DND-41 (cell line): ENCODE results near the gene GNB3.

Experiments
- ATAC-seq: fragments of 200-7000 bp; cut with Tn5 transposase; 3 replicates; pipeline ENCODE4 v1.9.1; 2021; ENCODE audit warnings: low read depth; ENCODE audit not compliant: insufficient read depth
- DNase-seq: peaks from one replicate; pipeline ENCODE4 v3.0.0-alpha.2; 2020
- H2AFZ ChIP-seq: 2 replicates; pipeline ENCODE4 v1.6.0; 2012; ENCODE audit warnings: low read depth, low read length
- H3K27ac ChIP-seq: 2 replicates; pipeline ENCODE4 v1.5.1; 2012; ENCODE audit warnings: low read length, inconsistent platforms
- H3K27me3 ChIP-seq: fragments of 200-600 bp; sonication (generic); 2 replicates; pipeline ENCODE4 v1.6.0; 2012; ENCODE audit warnings: low read length, mild to moderate bottlenecking, inconsistent platforms; ENCODE audit not compliant: insufficient read depth, poor library complexity
- H3K36me3 ChIP-seq: 2 replicates; pipeline ENCODE4 v1.5.1; 2012; ENCODE audit warnings: low read length, inconsistent platforms; ENCODE audit not compliant: insufficient read depth
- H3K4me1 ChIP-seq: 2 replicates; pipeline ENCODE4 v1.5.1; 2012; ENCODE audit warnings: mild to moderate bottlenecking, low read length; ENCODE audit not compliant: insufficient read depth
- H3K4me2 ChIP-seq: 2 replicates; pipeline ENCODE4 v1.6.0; 2012; ENCODE audit warnings: mild to moderate bottlenecking, moderate library complexity, low read length, inconsistent platforms; ENCODE audit not compliant: insufficient read depth
- H3K4me3 ChIP-seq, 2 experiments: fragments of 200-600 bp in 1 of 2; shearing (Covaris generic) in 1 of 2; 2 replicates each; pipeline ENCODE4 v1.5.1; 2012 to 2016; ENCODE audit warnings: inconsistent platforms in 2 of 2, low read length in 2 of 2, mild to moderate bottlenecking in 2 of 2, low read depth in 1 of 2, moderate library complexity in 1 of 2
- H3K79me2 ChIP-seq: 2 replicates; pipeline ENCODE4 v1.6.0; 2012; ENCODE audit warnings: low read length, inconsistent platforms; ENCODE audit not compliant: insufficient read depth
- H3K9ac ChIP-seq: 2 replicates; pipeline ENCODE4 v1.6.0; 2012; ENCODE audit warnings: low read depth, mild to moderate bottlenecking, inconsistent platforms, low read length, moderate library complexity
- H3K9me3 ChIP-seq: 2 replicates; pipeline ENCODE4 v1.5.1; 2012; ENCODE audit warnings: low read length, moderate library complexity, mild to moderate bottlenecking, inconsistent platforms; ENCODE audit not compliant: insufficient read depth, severe bottlenecking
- H4K20me1 ChIP-seq: 2 replicates; pipeline ENCODE4 v1.6.0; 2012; ENCODE audit warnings: low read length; ENCODE audit not compliant: insufficient read depth
- EZH2 ChIP-seq: IDR thresholded peaks from 3 replicates; pipeline ENCODE4 v1.6.1; 2012; ENCODE audit warnings: borderline replicate concordance, low read depth, mild to moderate bottlenecking, moderate library complexity, low read length, inconsistent platforms; ENCODE audit not compliant: severe bottlenecking
- TF ChIP-seq, protein P1 (sequence below): IDR thresholded peaks from 2 replicates; pipeline ENCODE4 v1.5.1; 2012; ENCODE audit warnings: borderline replicate concordance, low read length, moderate library complexity, mild to moderate bottlenecking; ENCODE audit not compliant: poor library complexity, severe bottlenecking; ENCODE audit errors: extremely low read depth

GNB3 gene

DNA sequence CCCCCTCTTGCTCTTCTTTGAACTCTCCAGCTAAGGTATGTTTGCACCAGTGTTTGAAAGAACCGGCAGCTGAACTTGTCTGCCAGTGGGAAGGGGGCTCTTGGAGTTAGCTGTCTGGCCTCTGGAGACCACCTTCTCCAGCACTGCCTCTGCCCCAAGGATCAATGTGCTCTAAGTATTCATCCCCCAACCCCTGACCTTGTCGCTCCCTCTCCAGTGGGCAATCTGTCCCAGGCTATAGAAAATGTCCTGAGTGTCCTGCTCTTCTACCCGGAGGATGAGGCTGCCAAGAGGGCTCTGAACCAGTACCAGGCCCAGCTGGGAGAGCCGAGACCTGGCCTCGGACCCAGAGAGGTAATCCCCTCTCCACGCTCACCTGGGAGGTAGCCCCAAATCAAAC, 9.7 kb upstream of the GNB3 start:
- H3K9me3 ChIP-seq, result no peaks in the 10 kb centered on the region
- H4K20me1 ChIP-seq, result peaks cover 7% of the 10 kb centered on the region; the same call in 1 of the 2 replicates
- ATAC-seq (no peak), DNase-seq (no peak)
- no peaks in the 10 kb centered on the region for H3K36me3 ChIP-seq
- no peak overlapping the region for H3K4me2 ChIP-seq
- H3K27ac ChIP-seq, result no peak overlapping the region
- peaks cover 15% of the 10 kb centered on the region for H3K4me1 ChIP-seq
- no peak for TF ChIP-seq EZH2
- TF ChIP-seq, protein P1, sequence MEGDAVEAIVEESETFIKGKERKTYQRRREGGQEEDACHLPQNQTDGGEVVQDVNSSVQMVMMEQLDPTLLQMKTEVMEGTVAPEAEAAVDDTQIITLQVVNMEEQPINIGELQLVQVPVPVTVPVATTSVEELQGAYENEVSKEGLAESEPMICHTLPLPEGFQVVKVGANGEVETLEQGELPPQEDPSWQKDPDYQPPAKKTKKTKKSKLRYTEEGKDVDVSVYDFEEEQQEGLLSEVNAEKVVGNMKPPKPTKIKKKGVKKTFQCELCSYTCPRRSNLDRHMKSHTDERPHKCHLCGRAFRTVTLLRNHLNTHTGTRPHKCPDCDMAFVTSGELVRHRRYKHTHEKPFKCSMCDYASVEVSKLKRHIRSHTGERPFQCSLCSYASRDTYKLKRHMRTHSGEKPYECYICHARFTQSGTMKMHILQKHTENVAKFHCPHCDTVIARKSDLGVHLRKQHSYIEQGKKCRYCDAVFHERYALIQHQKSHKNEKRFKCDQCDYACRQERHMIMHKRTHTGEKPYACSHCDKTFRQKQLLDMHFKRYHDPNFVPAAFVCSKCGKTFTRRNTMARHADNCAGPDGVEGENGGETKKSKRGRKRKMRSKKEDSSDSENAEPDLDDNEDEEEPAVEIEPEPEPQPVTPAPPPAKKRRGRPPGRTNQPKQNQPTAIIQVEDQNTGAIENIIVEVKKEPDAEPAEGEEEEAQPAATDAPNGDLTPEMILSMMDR, result no peak
- H3K79me2 ChIP-seq, result no peaks in the 10 kb centered on the region
- H3K27me3 ChIP-seq, result peaks cover 62% of the 10 kb centered on the region
- no peak overlapping the region for H3K9ac ChIP-seq
- H2AFZ ChIP-seq, result no peak overlapping the region
- no peak overlapping the region for H3K4me3 ChIP-seq

DNA sequence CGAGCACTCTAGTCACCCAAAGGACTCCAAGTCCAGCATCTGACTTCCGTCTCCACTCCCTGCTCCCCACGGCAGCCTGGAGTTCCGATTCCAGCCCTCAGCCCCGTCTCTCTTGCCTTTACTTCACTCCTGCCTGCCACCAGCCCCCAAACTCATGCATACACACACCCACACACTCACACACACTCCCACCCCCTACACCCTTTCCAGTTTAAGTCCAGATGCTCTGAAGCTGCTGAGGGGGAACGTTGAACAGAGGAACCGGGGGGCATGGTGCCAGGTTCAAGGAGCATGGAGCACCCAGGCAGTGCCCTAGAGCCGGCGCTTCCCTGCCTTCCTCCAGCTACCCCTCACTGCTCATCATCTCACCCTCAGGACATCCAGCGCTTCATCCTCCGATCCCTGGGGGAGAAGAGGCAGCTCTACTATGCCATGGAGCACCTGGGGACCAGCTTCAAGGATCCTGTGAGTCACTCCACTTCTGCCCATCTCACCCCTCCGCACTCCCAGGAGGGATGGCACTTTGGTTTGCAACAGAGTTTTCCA, 9.2 kb upstream of the GNB3 start:
- Histone ChIP-seq H3K9ac (no peak overlapping the region), H3K27me3 (peaks cover 56% of the 10 kb centered on the region), H3K9me3 (no peaks in the 10 kb centered on the region), H3K4me1 (peaks cover 15% of the 10 kb centered on the region), H3K27ac (no peak overlapping the region), H3K4me2 (no peak overlapping the region), H2AFZ (no peak overlapping the region), H3K79me2 (no peaks in the 10 kb centered on the region), H3K36me3 (no peaks in the 10 kb centered on the region), H3K4me3 (no peak overlapping the region), H4K20me1 (peaks cover 7% of the 10 kb centered on the region; the same call in 1 of the 2 replicates)
- TF ChIP-seq EZH2, result no peak
- TF ChIP-seq, protein P1, result no peak
- ATAC-seq (no peak), DNase-seq (no peak)

DNA sequence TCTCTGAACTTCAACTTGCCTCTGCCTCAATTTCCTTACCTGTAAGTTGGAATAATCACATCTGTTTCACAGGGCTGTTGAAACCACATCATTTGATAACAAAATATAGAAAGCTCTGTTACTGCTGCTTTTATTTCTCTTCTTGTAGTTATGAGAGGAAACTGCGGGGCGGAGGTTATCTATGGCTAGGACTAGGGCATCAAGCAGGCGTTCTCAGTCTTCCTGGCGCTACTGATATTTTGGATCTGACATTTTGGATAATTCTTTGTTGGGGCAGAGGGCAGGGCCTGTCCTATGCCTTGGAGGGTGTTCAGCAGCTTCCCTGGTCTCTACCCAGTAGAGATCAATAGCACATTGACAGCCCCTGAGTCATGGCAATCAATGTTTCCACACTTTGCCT, 8.6 kb upstream of the GNB3 start:
- TF ChIP-seq EZH2, result no peak
- TF ChIP-seq, protein P1, result no peak
- ATAC-seq (no peak), DNase-seq (no peak)
- H4K20me1 ChIP-seq, result peaks cover 4% of the 10 kb centered on the region; the same call in 1 of the 2 replicates
- H3K4me3 ChIP-seq, result no peak overlapping the region
- no peaks in the 10 kb centered on the region for H3K36me3 ChIP-seq
- H3K9ac ChIP-seq, result no peak overlapping the region
- H3K27ac ChIP-seq, result no peak overlapping the region
- no peak overlapping the region for H3K4me2 ChIP-seq
- H3K27me3 ChIP-seq, result peaks cover 50% of the 10 kb centered on the region
- H3K9me3 ChIP-seq, result no peaks in the 10 kb centered on the region
- H3K79me2 ChIP-seq, result no peaks in the 10 kb centered on the region
- no peak overlapping the region for H2AFZ ChIP-seq
- peaks cover 15% of the 10 kb centered on the region for H3K4me1 ChIP-seq
